NT2/D1 (cell line): ENCODE measurements around the gene USP6.
"Not testable (repeated sequence)": the region's sequence is repeated elsewhere in the genome, so short reads cannot be mapped to it uniquely, and the experiment has no call there.

ENCODE experiments used
- SUZ12 ChIP-seq: IDR thresholded peaks from 2 replicates; pipeline ENCODE4 v1.6.1; 2011; ENCODE audit not compliant: insufficient read length, insufficient read depth; ENCODE audit errors: extremely low read depth
- ZNF274 ChIP-seq: IDR thresholded peaks from 2 replicates; pipeline ENCODE4 v1.6.1; 2011; ENCODE audit warnings: mild to moderate bottlenecking, low read depth, low read length

GRCh38 chr17:5135131-5135712 is 19.4 kb downstream of the USP6 start:
- not testable (repeated sequence) for TF ChIP-seq ZNF274, SUZ12
